ENCODE measurements around the gene CDHR4.

The CDHR4 gene

GRCh38 chr3:49799761-49800160, at the start of gene CDHR4:
Gene CDHR4, minus strand, starts transcription at chr3:49799873. Its CDS starts 61 bp downstream, at chr3:49799812.
- TF ChIP-seq CTCF (IDR thresholded peaks at IDR 0.05; ENCODE audit: low read depth, low read length), result no peak
- no peak within 1 kb of the TSS for H3K4me3 ChIP-seq (ENCODE audit: low read depth, low read length)

- no peak overlapping the region for H3K4me3 ChIP-seq (ENCODE audit: low read depth, low read length)
- no peak for TF ChIP-seq CTCF (IDR thresholded peaks at IDR 0.05; ENCODE audit: low read depth, low read length)
Measured at GRCh38 chr3:49845694-49846093, 46.0 kb upstream of the CDHR4 start.

GRCh38 chr3:49844464-49845183, 45.0 kb upstream of the CDHR4 start:
- TF ChIP-seq CTCF (IDR thresholded peaks at IDR 0.05; ENCODE audit: low read depth, low read length), result no peak

GRCh38 chr3:49842843-49843517, 43.3 kb upstream of the CDHR4 start:
- TF ChIP-seq CTCF (IDR thresholded peaks at IDR 0.05; ENCODE audit: low read depth, low read length), result no peak
- no peak overlapping the region for H3K4me3 ChIP-seq (ENCODE audit: low read depth, low read length)

More at GRCh38 chr3:49844464-49845183, 45.0 kb upstream of the CDHR4 start:
- no peak overlapping the region for H3K4me3 ChIP-seq (ENCODE audit: low read depth, low read length)

- no peak overlapping the region for H3K4me3 ChIP-seq (ENCODE audit: low read depth, low read length)
- TF ChIP-seq CTCF (IDR thresholded peaks at IDR 0.05; ENCODE audit: low read depth, low read length), result no peak
Measured at GRCh38 chr3:49841806-49842205, 42.1 kb upstream of the CDHR4 start.

- no peak overlapping the region for H3K4me3 ChIP-seq (ENCODE audit: low read depth, low read length)
- TF ChIP-seq CTCF (IDR thresholded peaks at IDR 0.05; ENCODE audit: low read depth, low read length), result no peak; the same call in 1 of the 2 replicates
Measured at GRCh38 chr3:49841126-49841696, 41.5 kb upstream of the CDHR4 start.

- no peak for TF ChIP-seq CTCF (IDR thresholded peaks at IDR 0.05; ENCODE audit: low read depth, low read length)
- H3K4me3 ChIP-seq (ENCODE audit: low read depth, low read length), result no peak overlapping the region
Measured at GRCh38 chr3:49840388-49840787, 40.7 kb upstream of the CDHR4 start.

All from WI38 (cell line).